ENCODE results near the gene HTR4.

HTR4 gene

GRCh38 chr5:148467958-148468357 lies 186.4 kb downstream of the HTR4 start:
- no peak overlapping the region for H3K27ac ChIP-seq
- no peak overlapping the region for H2AFZ ChIP-seq
- no peak for TF ChIP-seq CTCF (IDR thresholded peaks at IDR 0.05)
- no peaks in the 10 kb centered on the region for H3K9me3 ChIP-seq (ENCODE audit: control insufficient read depth, low read length)
- no peaks in the 10 kb centered on the region for H3K27me3 ChIP-seq (ENCODE audit: control insufficient read depth, insufficient read depth, low read length)
- H3K4me2 ChIP-seq (ENCODE audit: low read length) = no peak overlapping the region
- no peak overlapping the region for H3K4me3 ChIP-seq (ENCODE audit: low read depth, low read length)
- H3K36me3 ChIP-seq (ENCODE audit: control insufficient read depth, insufficient read depth, low read length) = no peaks in the 10 kb centered on the region
- no peak overlapping the region for H3K9ac ChIP-seq
- no peaks in the 10 kb centered on the region for H3K4me1 ChIP-seq
- H3K79me2 ChIP-seq = no peaks in the 10 kb centered on the region

GRCh38 chr5:148466236-148466580 lies 188.1 kb downstream of the HTR4 start:
- TF ChIP-seq CTCF (IDR thresholded peaks at IDR 0.05) = no peak
- no peak overlapping the region for H2AFZ ChIP-seq
- H3K9me3 ChIP-seq (ENCODE audit: control insufficient read depth, low read length) = no peaks in the 10 kb centered on the region
- no peak overlapping the region for H3K27ac ChIP-seq
- no peak overlapping the region for H3K4me3 ChIP-seq (ENCODE audit: low read depth, low read length)
- no peaks in the 10 kb centered on the region for H3K79me2 ChIP-seq
- H3K4me1 ChIP-seq = no peaks in the 10 kb centered on the region
- no peak overlapping the region for H3K4me2 ChIP-seq (ENCODE audit: low read length)
- H3K9ac ChIP-seq = no peak overlapping the region
- no peaks in the 10 kb centered on the region for H3K36me3 ChIP-seq (ENCODE audit: control insufficient read depth, insufficient read depth, low read length)
- H3K27me3 ChIP-seq (ENCODE audit: control insufficient read depth, insufficient read depth, low read length) = no peaks in the 10 kb centered on the region

- H3K9me3 ChIP-seq (ENCODE audit: control insufficient read depth, low read length) = no peaks in the 10 kb centered on the region
- no peak for TF ChIP-seq CTCF (IDR thresholded peaks at IDR 0.05)
- no peak overlapping the region for H3K4me3 ChIP-seq (ENCODE audit: low read depth, low read length)
- H2AFZ ChIP-seq = no peak overlapping the region
- H3K9ac ChIP-seq = no peak overlapping the region
- no peaks in the 10 kb centered on the region for H3K4me1 ChIP-seq
- no peak overlapping the region for H3K27ac ChIP-seq
- no peaks in the 10 kb centered on the region for H3K36me3 ChIP-seq (ENCODE audit: control insufficient read depth, insufficient read depth, low read length)
- no peaks in the 10 kb centered on the region for H3K27me3 ChIP-seq (ENCODE audit: control insufficient read depth, insufficient read depth, low read length)
- H3K79me2 ChIP-seq = no peaks in the 10 kb centered on the region
- H3K4me2 ChIP-seq (ENCODE audit: low read length) = no peak overlapping the region
Measured at GRCh38 chr5:148465381-148466235, 188.7 kb downstream of the HTR4 start.

- Histone ChIP-seq H3K36me3 (ENCODE audit: control insufficient read depth, insufficient read depth, low read length) (no peaks in the 10 kb centered on the region), H2AFZ (no peak overlapping the region), H3K4me3 (ENCODE audit: low read depth, low read length) (no peak overlapping the region), H3K27ac (no peak overlapping the region), H3K9ac (no peak overlapping the region), H3K4me2 (ENCODE audit: low read length) (no peak overlapping the region), H3K27me3 (ENCODE audit: control insufficient read depth, insufficient read depth, low read length) (no peaks in the 10 kb centered on the region), H3K79me2 (no peaks in the 10 kb centered on the region), H3K4me1 (no peaks in the 10 kb centered on the region), H3K9me3 (ENCODE audit: control insufficient read depth, low read length) (no peaks in the 10 kb centered on the region)
- no peak for TF ChIP-seq CTCF (IDR thresholded peaks at IDR 0.05)
Measured at GRCh38 chr5:148459669-148460068, 194.7 kb downstream of the HTR4 start.
